HG03457 (cell line): ENCODE results near the gene PPL.
"Not testable (repeated sequence)": the region's sequence is repeated elsewhere in the genome, so short reads cannot be mapped to it uniquely, and the experiment has no call there.

ENCODE experiments used
- ATAC-seq: cut with Tn5 transposase; IDR thresholded peaks from one replicate; pipeline ENCODE4 v1.9.1; 2021; ENCODE audit warnings: moderate number of reproducible peaks; ENCODE audit not compliant: unreplicated experiment

PPL gene, protein sequence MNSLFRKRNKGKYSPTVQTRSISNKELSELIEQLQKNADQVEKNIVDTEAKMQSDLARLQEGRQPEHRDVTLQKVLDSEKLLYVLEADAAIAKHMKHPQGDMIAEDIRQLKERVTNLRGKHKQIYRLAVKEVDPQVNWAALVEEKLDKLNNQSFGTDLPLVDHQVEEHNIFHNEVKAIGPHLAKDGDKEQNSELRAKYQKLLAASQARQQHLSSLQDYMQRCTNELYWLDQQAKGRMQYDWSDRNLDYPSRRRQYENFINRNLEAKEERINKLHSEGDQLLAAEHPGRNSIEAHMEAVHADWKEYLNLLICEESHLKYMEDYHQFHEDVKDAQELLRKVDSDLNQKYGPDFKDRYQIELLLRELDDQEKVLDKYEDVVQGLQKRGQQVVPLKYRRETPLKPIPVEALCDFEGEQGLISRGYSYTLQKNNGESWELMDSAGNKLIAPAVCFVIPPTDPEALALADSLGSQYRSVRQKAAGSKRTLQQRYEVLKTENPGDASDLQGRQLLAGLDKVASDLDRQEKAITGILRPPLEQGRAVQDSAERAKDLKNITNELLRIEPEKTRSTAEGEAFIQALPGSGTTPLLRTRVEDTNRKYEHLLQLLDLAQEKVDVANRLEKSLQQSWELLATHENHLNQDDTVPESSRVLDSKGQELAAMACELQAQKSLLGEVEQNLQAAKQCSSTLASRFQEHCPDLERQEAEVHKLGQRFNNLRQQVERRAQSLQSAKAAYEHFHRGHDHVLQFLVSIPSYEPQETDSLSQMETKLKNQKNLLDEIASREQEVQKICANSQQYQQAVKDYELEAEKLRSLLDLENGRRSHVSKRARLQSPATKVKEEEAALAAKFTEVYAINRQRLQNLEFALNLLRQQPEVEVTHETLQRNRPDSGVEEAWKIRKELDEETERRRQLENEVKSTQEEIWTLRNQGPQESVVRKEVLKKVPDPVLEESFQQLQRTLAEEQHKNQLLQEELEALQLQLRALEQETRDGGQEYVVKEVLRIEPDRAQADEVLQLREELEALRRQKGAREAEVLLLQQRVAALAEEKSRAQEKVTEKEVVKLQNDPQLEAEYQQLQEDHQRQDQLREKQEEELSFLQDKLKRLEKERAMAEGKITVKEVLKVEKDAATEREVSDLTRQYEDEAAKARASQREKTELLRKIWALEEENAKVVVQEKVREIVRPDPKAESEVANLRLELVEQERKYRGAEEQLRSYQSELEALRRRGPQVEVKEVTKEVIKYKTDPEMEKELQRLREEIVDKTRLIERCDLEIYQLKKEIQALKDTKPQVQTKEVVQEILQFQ (N-terminal part only)

DNA sequence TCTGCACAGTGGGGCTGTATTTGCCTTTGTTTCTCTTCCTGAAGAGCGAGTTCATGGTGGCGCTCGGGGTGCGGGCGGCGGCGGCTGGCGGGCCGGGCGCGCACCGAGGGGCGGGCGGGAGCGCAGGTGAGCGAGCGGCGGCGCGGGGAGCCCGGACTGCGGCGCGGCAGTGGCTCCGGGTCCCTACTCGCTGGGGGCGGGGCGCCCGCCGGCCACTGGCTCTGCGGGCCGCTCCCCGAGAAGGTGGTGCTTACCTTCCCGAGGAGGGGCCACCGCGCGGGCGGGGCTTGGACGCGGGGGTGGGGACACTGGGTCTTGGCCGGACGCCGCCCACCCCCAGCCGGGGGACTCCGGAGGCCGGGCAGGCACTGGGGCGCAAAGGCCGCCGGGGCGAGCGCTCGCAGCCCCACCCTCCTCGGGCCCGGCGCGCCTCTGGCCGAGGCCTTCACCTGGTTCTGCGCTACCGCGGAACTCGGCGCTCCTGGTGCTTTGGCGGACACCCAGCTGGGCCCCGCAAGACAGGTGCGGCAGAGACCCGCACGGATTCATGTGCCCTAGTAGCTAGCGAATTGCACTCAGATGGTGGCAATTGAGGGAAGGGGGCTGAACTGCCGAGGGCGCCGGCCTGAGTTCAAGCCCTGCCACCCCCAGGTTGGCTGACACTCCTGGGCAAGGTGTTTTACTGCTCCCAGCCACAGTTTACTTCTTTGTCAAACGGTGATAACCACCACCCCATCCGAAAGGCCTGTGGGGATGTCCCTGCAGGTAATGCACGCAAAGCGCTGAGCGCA, at the start of gene PPL:
PPL (minus strand) TSS at position 158 of the 791 bp plus-strand sequence; CDS start at position 55, 103 bp downstream.
- ATAC-seq, result no peak

DNA sequence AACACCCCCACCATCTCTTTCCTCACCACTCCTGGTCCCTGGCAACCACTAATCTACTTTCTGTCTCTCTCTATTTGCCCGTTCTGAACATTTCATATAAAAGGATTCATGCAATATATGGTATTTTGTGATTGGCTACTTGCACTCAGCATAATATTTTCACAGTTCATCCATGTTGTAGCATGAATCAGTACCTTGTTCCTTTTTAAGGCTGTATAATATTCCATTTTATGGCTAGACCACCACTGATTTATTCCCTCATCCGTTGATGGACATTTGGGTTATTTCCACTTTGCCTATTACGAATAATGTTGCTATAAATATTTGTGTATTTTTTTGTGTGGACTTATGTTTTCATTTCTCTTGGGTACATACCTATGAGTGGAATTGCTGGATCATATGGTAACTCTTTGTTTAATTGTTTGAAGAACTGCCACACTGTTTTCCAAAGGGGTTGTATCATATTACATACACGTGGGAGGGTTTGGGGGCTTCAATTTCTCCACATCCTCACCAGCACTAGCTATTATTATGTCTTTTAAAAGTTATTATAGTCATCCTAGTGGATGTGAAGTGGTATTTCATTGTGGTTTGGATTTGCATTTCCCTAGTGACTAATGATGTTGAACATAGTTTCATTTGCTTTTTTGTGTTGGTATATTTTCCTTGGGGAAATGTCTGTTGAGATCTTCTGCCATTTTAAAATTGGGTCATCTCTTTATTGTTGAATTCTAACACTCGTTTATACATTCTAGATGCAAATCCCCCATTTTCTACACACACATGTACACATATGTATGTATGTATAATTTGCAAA, 47.4 kb upstream of the PPL start:
- ATAC-seq, result no peak

DNA sequence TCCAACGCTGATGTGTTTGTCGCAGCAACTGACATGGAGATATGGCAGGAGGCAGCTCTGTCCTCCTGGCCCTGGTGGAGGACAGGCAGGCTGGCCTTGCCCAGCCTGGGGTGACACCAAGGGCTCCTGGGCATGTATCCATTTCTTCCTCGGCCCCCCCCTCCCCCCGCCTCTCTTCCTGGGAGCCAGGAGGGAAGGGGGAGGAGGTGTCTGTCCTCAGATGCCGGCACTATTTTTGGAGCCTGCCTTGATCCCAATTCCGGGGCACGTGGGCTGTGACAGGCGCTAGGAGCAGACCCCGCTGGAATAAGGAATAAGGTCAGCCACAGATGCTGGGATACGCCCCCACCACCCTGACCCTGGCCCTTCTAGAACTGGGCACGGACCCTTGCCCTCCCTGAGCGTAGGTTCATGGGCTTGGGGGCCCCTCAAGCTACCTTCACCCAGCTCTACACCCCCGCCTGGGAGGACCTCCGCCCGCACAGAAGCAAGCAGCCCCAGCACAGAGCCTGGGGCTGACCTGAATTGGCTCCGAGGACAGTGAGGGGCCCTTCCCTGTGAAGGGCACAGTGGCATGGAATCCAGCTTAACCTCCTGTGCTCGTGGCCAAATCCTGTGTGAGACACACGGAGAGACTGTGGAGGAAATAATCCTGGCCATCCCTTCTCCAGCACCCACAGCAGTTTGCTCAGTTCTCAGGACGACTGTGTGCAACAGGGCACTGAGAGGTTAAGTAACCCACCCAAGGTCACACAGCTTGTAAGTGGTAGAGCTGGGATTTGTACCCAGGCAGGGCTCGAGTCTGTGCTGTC, 45.3 kb upstream of the PPL start:
- ATAC-seq, result no peak

DNA sequence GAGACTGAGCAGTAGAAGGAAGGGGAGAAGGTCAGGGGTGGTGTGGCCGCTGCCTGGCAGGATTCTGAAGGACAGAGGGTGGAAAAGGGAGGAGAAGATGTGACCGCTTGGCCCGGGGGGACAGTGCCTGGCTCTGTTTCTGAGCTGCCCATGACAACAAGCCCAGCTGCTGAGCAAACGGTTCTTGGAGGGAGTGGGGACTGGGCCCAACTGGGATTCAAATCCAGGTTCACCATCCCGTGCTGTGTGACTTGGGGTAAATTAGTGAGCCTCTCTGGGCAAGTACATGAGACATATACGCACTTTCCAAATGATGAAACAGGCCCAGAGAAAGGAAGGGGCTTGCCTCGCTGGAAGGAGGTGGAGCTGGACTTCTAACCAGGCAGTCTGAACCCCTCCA, 44.5 kb upstream of the PPL start:
- ATAC-seq, result no peak

DNA sequence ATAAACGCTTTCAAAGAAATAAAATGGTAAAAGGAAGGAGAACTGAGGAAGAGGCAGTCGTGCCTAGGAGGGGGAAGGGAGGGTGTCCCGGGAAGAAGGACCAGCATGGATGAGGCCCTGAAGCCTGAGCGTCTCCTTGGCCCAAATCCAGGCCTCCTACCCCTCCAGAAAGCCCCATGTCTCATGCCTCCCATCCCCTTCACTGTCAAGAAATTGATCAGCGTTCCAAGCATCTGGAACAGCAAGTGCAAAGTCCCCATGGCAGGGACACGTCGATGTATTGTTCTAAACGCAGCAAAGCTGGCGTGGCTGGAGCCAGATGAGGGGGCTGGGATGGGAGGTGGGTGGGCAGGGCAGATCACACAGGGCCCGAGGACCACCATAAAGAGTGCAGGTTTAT, 43.7 kb upstream of the PPL start:
- no peak for ATAC-seq

DNA sequence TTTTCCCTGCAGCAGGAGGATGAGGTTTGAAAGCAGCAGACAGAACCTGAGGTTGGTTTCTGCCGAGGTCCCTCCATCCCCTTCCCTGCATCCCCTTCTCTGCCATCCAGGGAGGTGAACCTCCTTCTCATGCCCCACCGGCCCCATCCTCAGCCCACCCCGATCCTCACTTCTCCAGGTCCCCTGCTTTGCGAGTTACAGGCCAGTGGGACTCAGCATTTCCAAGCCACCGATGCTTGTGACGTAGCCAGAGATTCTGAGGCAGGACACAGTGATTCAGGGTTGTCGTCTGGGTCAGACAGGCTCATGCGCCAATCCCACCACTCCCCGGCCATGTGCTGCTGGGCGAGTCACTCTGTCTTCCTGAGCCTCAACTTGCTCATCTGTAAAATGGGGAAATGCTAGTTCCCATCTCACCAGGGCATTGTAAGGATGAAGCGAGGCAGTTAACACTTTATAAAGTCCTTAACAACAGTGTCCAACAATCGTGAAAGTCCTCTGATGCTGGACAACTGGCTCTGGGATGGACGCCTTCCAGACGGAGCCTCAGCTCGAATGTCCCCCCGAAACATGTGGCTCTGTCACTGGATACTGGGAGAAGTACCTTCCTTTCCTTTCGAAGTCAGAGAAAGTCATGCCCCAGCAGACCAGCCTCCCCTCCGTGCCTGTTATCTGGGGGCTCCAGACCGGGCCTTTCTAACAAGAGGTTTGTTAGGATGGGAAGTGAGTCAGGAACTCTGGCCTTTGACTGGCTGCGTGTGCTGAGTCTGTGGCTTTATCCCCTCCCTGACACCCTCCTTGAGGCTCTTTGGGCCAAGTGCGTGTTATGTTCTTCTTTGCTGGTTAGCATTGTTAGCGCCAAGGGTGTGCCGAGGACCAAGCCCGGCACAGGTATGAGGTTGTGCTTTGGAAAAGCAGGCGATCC, 43.0 kb upstream of the PPL start:
- ATAC-seq, result no peak

DNA sequence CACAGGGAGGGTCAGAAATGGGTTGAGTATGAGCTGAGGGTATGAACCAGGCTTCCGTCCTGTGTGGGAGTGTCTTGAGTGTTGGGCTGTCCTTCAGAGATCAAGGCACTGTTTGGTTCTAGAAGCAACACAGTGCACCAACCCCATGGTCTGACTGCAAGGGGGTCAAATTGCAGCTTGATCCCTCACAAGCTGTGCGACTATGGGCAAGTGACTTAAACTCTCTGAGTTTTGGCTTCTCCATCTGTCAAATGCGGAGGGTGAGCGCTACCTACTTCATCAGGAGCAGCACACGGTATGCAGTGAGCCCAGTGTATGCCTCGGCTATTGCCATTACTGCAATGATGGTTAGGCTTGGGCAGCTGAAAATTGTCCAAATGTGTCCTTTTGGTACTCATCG, 42.2 kb upstream of the PPL start:
- no peak for ATAC-seq

DNA sequence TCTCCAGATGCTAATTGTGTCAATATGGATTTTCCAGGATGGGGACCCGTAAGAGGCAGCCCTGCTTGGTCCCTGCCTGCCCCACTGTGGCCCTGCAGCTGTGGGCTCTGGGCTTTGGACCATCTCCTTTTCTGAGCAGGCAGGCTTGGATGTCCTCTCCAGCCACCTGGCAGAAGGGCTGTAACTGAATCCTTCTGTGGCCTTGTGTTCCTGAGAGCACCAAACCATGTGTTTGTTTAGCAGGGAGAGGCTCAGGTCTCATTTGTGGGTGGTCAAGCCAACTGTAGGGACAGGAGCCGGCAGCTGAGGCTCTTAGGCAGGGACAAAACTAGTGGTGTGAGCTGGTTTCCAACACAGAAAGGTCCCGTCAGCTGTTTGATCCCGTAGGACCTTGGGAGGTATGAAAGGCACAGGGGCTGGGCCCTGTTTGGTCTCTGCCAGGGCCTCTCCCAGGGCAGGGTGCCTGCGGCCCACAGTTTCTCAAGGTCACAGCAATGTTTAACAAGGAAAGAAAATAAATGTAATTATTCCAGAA, 39.7 kb upstream of the PPL start:
- ATAC-seq, result no peak

DNA sequence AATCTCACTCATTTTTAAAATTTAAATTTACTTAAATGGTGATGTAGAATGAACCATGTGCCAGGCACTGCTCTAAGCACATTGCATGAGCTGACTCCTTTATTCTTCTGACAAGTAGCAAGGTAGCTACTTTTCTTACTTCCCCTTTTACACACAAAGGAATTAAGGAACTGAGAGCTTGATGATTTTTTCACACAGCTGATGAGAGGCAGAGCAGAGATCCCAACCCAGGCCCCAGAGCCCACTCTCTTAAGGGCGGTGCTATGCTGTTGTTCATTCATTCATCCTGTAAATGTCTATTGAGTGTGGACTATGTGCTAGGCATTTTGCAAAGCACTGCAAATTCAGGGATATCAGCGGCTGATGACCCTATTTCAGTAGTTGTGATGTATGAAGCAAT, 39.1 kb upstream of the PPL start:
- ATAC-seq, result peak; percentile 85

DNA sequence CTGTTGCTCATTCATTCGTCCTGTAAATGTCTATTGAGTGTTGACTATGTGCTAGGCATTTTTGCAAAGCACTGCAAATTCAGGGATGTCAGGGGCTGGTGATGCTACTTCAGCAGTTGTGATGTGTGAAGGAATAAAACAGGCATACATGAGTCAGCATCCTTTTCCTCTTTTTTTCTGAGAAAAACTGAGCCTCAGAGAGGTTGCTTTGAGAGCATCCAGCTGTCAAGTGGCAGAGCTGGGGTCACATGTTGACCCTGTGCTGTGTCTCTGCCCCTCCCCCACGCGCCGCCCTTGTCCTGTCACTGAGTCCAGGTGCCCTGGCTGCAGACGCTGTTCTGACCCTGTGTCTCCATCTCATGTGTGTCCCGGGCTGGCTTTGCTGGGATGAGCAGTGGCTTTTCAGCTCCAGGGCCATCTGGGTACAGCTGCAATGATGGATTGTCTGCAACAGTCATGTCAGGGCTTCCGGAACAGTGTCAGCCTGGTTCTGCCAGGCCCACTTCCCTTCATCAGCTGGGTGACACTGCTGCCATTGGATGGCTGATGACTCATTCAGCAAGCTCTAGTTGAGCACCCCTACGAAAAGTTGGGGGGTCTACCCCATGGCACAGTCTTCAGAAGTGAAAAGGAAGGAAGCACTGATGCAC, 36.1 kb upstream of the PPL start:
- no peak for ATAC-seq

DNA sequence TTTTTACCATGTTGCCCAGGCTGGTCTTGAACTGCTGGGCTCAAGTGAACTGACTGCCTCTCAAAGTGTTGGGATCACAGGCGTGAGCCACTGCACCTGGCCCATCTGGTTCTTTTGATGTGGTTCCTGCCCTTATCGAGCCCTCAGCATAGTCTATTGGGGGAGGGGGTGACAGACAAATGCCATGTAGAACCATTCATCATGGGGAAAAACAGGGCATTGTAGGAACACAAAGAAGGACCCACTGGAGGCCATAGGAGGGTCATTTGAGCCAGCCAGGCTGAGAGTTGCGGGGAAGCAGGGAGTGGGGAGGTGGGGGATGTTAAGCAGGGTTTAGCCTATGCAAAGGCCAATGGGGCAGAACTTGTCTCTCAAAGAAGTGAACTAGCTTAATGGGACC, 33.1 kb upstream of the PPL start:
- no peak for ATAC-seq

DNA sequence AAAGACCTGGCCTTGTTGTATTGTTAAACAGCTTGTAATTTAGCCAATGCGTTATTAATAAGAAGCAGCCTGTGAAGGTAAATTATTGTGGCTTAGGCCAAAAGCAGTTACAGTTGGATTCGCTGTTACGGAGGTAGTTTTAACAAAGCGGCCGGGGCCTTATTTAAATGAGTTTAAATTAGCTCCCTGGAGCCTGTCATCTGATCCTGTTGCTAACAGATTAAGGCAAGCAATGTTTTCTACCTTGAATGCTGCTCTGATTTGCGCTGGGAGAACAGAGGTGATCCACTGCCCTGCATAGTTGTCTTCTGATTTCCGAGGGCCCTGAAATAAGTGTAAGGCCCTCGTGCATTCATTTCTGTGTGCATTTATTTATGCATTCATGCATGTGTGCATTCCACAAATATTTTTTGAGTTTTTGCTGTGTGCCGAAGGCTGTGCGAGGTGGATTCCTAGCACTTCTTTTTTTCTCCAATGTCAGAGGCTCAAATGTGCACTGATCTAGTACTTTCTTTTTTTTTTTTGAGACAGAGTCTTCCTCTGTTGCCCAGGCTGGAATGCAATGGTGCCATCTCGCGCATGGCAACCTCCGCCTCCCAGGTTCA, 32.0 kb upstream of the PPL start:
- ATAC-seq, result no peak

DNA sequence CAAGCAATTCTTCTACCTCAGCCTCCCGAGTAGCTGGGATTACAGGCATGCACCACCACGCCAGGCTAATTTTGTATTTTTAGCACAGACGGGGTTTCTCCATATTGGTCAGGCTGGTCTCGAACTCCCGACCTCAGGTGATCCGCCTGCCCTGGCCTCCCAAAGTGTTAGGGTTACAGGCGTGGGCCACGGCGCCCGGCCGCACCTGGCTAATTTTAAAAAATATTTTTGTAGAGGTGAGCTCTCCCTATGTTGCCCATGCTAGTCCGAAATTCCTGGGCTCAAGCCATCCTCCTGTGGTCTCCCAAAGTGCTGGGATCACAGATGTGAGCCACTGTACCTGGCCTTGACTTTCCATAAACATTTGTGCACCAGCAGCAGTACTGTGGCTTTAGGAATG, 31.3 kb upstream of the PPL start:
- ATAC-seq, result not testable (repeated sequence)

DNA sequence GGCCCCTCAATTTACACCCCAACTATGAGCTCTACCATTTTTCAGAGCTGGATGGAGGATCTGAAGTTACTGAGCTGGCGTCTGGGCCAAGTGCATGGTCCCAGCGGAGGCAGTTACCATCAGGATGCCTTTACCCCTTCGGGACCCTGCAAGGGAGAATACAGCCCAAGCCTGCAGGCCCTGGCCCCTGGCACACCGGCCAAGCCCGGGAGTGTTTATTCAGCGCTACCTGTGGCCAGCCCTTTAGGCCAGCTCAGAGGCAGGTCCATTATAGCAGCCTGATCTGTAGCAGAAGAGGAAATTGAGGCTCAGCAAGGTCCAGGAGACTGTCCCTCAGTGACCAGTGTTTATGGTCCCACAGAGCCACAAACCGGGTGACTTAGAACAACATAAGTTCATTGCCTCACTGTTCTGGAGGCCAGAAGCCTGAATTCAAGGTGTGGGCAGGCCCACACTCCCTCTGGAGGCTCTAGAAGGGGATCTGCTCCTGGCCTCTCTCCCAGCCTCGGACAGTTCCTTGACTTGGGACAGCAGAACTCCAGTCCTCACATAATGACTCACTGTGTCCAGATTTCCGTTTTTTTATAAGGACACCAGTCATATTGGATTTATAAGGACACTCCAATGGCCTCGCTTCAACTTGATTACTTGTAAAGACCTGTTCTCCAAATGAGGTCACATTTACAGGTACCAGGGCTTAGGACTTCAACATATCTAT, 29.9 kb upstream of the PPL start:
- ATAC-seq, result no peak

DNA sequence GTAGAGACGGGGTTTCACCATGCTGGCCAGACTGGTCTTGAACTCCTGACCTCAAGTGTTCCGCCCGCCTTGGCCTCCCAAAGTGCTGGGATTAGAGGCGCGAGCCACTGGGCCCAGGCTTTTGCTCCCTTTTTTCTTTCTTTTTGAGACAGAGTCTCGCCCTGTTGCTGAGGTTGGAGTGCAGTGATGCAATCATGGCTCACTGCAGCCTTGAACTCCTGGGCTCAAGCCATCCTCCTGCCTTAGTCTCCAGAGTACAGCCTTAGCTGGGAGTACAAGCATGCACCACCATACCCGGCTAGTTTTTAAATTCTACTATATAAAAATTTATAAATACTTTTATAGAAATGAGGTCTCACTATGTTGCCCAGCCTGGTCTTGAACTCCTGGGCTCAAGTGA, 26.6 kb upstream of the PPL start:
- ATAC-seq, result not testable (repeated sequence)

DNA sequence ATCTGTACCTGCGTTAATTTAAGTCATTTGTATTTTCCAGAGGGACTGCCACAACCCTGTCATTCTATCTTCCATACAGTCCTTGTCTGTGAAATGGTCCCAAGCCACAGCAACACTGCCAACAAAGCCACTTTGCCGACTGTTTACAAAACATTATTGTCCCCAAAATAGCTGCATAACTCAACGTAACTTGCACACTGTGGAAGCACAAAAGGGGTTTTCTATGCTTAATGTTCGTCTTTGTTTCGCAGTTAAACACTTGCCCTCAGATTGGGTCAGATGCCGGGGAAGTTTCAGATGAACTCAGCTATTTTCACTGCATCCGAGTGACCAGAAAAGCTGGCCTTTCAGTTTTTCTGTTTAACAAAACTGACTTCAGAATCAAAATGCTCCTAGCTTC, 25.8 kb upstream of the PPL start:
- no peak for ATAC-seq
